ENCODE data around the gene VTI1B. TPM values are rescaled to one million over a fixed set of nuclear protein-coding genes. Genes with fewer than 3 reads are reported as not detected.

VTI1B gene
- polyA plus RNA-seq, 1 donor from 2014 or later, result 84.8 TPM

Other genes with a start within 250 kb of the VTI1B start
- gene TMEM229B, start 185.9 kb downstream of the VTI1B start, polyA plus RNA-seq, result 7.0 TPM
- gene PLEKHH1, start 141.3 kb downstream of the VTI1B start, polyA plus RNA-seq, result not detected
- gene PIGH, start 74.4 kb downstream of the VTI1B start, polyA plus RNA-seq, result 46.6 TPM
- gene ARG2, start 54.7 kb downstream of the VTI1B start, polyA plus RNA-seq, result 1.8 TPM
- 58.5 TPM for gene RDH11, start 21.1 kb upstream of the VTI1B start, polyA plus RNA-seq
- gene RDH12, start 27.3 kb upstream of the VTI1B start, polyA plus RNA-seq, result 0.11 TPM
- gene ZFYVE26, start 142.0 kb upstream of the VTI1B start, polyA plus RNA-seq, result 3.7 TPM
- gene RAD51B, start 145.1 kb upstream of the VTI1B start, polyA plus RNA-seq, result 24.9 TPM